ENCODE measurements around the gene RANBP3.

RANBP3 gene

DNA sequence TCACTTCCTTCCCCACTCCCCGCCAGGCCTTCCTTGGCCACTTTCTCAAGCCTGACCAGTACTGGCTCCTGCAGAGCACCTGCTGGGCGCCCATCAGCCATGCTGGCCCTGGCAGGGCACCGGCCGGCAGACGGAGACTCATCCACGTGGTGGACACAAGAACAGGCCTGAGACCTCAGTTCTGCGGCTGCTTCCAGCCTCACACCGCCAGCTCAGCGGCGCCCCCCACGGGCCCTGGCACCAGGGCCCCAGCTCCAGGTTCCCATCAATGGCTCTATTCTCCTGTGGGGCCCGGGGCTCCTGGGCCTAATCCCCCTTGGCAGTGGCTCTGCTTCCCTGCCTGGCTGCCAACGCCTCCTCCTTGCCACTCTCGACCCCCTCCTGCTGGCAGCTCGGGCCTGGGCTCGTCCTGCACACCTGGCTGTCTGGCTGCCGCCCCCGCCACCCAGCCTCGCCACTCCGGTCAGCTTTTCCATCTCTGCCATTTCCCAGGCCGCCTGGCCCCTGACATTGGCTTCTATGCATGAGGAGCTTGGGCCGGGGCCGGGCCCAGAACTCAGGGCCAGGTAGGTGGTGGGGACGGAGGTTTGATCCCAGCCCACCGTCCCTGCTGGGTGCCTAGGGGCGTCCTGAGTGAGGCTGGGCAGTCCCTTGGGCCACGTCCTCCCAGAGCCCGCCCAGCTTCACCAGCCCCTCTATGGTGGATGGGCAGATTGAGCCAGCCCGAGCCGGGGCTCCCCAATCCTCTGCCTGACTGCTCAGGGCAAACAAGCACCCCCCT is 80.6 kb downstream of the RANBP3 start:
- H3K4me3 ChIP-seq (ENCODE audit: low read length in 2 of 2), result no peak overlapping the region
- no peak overlapping the region for H3K9ac ChIP-seq (ENCODE audit: low read length in 2 of 2)
- H3K36me3 ChIP-seq (ENCODE audit: control insufficient read depth in 2 of 2, insufficient read depth in 2 of 2, low read length in 2 of 2), result peaks cover 15 to 21% of the 10 kb centered on the region in 2 donors
- H3K27me3 ChIP-seq (ENCODE audit: control insufficient read depth in 1 of 2, insufficient read depth in 2 of 2, low read length in 2 of 2), result no peaks in the 10 kb centered on the region
- H3K4me1 ChIP-seq (ENCODE audit: control insufficient read depth, insufficient read depth, low read length), result peaks cover 8% of the 10 kb centered on the region
- H3K9me3 ChIP-seq (ENCODE audit: control insufficient read depth in 2 of 2, low read length in 2 of 2), result no peaks in the 10 kb centered on the region
- no peak overlapping the region for H3K27ac ChIP-seq (ENCODE audit: low read length)

DNA sequence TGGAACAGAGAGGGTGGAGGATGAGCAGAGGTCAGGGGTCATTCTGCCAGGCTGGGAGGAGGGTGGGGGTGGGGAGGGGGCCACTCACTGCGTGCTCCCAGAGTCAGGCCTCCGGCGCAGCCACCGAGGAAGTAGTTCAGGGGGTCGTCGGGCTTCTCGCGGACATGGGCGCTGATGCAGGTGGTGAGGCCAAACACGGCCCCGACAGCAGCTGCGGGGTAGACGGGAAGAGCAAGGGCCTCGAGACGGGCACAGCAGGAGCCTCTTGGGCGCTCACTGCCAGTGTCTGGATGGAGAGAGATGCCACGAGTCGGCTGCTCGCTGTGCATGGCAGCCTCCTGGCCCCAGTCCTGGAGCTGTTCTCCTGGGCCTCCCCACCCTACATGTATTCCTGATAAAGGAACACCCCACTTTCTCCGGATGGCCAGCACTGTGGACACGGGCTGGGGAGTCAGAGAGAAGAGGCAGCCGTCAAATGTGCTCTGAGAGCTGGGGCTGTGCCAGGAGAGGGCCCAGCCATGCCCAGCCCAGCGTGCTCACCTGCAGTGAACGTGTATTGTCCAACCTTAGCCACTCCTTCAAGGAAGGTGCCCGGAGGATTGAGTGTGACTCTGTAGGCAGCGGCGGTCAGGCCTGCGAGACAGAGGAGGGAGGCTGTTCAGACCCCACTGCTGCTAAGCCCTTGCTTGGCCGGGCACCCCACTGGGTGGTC is 81.4 kb downstream of the RANBP3 start:
- no peak overlapping the region for H3K9ac ChIP-seq (ENCODE audit: low read length in 2 of 2)
- peaks cover 15 to 21% of the 10 kb centered on the region in 2 donors for H3K36me3 ChIP-seq (ENCODE audit: control insufficient read depth in 2 of 2, insufficient read depth in 2 of 2, low read length in 2 of 2)
- no peaks in the 10 kb centered on the region for H3K9me3 ChIP-seq (ENCODE audit: control insufficient read depth in 2 of 2, low read length in 2 of 2)
- H3K4me1 ChIP-seq (ENCODE audit: control insufficient read depth, insufficient read depth, low read length), result peaks cover 12% of the 10 kb centered on the region
- no peak overlapping the region for H3K4me3 ChIP-seq (ENCODE audit: low read length in 2 of 2)
- no peak overlapping the region for H3K27ac ChIP-seq (ENCODE audit: low read length)
- H3K27me3 ChIP-seq (ENCODE audit: control insufficient read depth in 1 of 2, insufficient read depth in 2 of 2, low read length in 2 of 2), result no peaks in the 10 kb centered on the region

DNA sequence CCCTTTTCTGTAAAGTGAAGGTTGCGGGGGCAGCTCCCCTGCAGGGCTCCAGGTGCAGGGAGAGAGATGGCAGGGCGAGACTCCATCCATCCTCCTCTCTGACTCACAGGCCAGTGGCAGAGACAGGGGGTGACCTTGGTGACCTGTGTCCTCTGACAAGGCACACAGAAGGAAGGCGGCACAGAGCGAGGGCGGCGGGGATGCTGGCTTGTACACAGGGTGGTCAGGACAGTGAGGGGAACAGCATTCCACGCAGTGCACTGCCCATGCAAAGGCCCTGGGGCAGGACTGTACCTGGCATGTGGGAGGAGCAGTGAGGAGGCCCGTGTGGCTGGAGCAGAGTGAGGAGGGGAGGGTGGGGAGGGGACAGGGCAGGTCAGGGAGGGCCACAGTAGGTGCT is 82.0 kb downstream of the RANBP3 start:
- Histone ChIP-seq H3K9me3 (ENCODE audit: control insufficient read depth in 2 of 2, low read length in 2 of 2) (no peaks in the 10 kb centered on the region), H3K4me1 (ENCODE audit: control insufficient read depth, insufficient read depth, low read length) (peaks cover 13% of the 10 kb centered on the region), H3K27me3 (ENCODE audit: control insufficient read depth in 1 of 2, insufficient read depth in 2 of 2, low read length in 2 of 2) (no peaks in the 10 kb centered on the region), H3K9ac (ENCODE audit: low read length in 2 of 2) (no peak overlapping the region), H3K36me3 (ENCODE audit: control insufficient read depth in 2 of 2, insufficient read depth in 2 of 2, low read length in 2 of 2) (peaks cover 12 to 17% of the 10 kb centered on the region in 2 donors), H3K4me3 (ENCODE audit: low read length in 2 of 2) (no peak overlapping the region), H3K27ac (ENCODE audit: low read length) (no peak overlapping the region)

DNA sequence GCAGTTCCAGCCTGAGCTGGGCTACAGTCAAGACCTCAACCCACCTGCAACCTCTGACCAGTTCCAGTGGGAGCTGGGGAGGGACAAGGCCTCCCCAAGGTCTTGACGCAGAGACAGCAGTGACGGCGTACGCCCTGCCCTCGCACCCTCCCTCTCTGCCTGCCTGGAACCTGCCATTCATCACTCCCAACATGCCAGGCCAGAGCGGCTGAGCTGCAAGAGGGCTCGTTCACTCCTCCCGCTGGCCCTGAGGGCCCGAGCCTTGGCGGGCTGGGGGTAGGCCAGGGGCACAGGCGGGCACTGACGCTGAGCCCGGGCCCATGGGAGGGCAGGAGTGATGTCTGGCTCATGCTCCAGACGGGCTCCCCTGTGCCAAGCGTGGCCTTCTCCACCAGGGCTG is 82.5 kb downstream of the RANBP3 start:
- Histone ChIP-seq H3K9ac (ENCODE audit: low read length in 2 of 2) (no peak overlapping the region), H3K4me1 (ENCODE audit: control insufficient read depth, insufficient read depth, low read length) (peaks cover 13% of the 10 kb centered on the region), H3K27me3 (ENCODE audit: control insufficient read depth in 1 of 2, insufficient read depth in 2 of 2, low read length in 2 of 2) (no peaks in the 10 kb centered on the region), H3K9me3 (ENCODE audit: control insufficient read depth in 2 of 2, low read length in 2 of 2) (no peaks in the 10 kb centered on the region), H3K36me3 (ENCODE audit: control insufficient read depth in 2 of 2, insufficient read depth in 2 of 2, low read length in 2 of 2) (peaks cover 11 to 16% of the 10 kb centered on the region in 2 donors), H3K4me3 (ENCODE audit: low read length in 2 of 2) (no peak overlapping the region), H3K27ac (ENCODE audit: low read length) (peak overlapping the region; percentile 11)

DNA sequence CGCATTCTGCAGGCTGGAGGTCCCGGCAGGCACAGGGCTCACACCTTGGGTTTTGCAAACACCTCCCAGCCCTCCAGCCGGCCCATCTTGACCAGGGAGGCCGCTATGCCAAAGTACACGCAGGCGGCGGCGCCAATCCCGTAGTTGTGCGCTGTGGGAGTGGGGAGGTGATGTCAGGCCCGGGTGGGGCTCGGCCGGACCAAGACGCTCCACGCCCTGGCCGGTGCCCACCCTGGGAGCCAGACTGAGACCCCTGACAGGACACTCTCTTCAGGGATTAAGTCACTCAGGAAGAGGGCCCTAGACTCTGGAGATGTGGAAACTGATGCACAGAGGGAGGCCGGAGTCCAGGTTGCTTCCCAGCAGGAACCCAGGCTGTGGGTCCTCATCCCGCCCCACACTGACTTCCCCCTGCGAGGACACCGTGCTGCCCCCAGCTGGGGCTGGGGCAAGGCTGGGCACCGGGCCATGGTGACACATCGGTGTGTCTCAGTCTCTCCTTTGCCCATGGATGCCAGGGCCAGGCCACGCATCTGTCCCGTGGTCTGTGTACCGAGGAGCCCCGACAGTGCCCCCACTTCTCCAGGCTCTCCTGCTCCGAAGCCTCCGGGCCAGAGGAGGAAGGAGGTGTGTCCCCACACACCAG is 83.1 kb downstream of the RANBP3 start:
- H3K27ac ChIP-seq (ENCODE audit: low read length), result peak overlapping the region; percentile 11

DNA sequence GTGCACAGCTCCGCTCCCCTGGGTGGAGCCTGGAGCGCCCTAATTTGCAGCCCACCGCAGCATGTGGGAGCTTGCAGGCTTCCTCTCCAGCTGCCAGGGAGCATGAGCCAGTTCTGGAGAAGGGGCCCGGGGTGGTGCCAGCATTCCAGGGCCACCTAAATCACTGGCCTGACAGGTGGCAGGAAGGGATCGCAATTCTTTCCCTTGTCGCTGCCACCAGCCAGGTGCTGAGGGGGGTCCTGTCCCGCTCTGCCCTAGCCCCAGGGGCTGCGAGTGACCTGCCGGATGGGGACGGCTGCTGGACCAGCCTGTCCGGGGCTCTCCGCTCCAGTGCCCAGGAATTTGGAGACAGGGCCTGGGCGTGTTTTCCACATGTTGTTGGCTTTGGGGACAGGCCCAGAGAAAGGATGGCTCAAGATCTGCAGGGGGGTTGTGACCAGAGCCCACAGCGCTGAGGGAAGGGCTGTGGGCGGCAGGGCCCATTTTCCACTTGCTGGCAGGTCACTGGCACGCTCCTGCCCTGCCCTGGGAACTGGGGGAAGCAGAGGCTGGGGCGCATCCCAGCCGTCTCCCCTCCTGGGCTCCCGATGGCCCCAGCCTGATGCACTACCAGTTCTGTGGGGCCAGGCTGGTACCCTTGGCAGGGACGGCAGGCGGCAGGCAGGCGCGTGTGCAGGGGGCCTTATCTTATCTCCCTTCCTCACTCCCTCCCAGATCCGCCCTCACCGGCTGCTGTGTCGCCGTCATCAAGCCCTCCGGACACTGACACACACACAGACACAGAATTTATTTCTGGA is 83.8 kb downstream of the RANBP3 start:
- Histone ChIP-seq H3K27ac (ENCODE audit: low read length) (no peak overlapping the region), H3K27me3 (ENCODE audit: control insufficient read depth in 1 of 2, insufficient read depth in 2 of 2, low read length in 2 of 2) (no peaks in the 10 kb centered on the region), H3K36me3 (ENCODE audit: control insufficient read depth in 2 of 2, insufficient read depth in 2 of 2, low read length in 2 of 2) (peaks cover 6 to 15% of the 10 kb centered on the region in 2 donors), H3K9ac (ENCODE audit: low read length in 2 of 2) (no peak overlapping the region), H3K9me3 (ENCODE audit: control insufficient read depth in 2 of 2, low read length in 2 of 2) (no peaks in the 10 kb centered on the region), H3K4me3 (ENCODE audit: low read length in 2 of 2) (no peak overlapping the region), H3K4me1 (ENCODE audit: control insufficient read depth, insufficient read depth, low read length) (peaks cover 25% of the 10 kb centered on the region)

More for the DNA sequence above, 83.1 kb downstream of the RANBP3 start:
- Histone ChIP-seq H3K4me1 (ENCODE audit: control insufficient read depth, insufficient read depth, low read length) (peaks cover 18% of the 10 kb centered on the region), H3K9me3 (ENCODE audit: control insufficient read depth in 2 of 2, low read length in 2 of 2) (no peaks in the 10 kb centered on the region), H3K27me3 (ENCODE audit: control insufficient read depth in 1 of 2, insufficient read depth in 2 of 2, low read length in 2 of 2) (no peaks in the 10 kb centered on the region), H3K9ac (ENCODE audit: low read length in 2 of 2) (no peak overlapping the region), H3K4me3 (ENCODE audit: low read length in 2 of 2) (no peak overlapping the region), H3K36me3 (ENCODE audit: control insufficient read depth in 2 of 2, insufficient read depth in 2 of 2, low read length in 2 of 2) (peaks cover 6 to 15% of the 10 kb centered on the region in 2 donors)

DNA sequence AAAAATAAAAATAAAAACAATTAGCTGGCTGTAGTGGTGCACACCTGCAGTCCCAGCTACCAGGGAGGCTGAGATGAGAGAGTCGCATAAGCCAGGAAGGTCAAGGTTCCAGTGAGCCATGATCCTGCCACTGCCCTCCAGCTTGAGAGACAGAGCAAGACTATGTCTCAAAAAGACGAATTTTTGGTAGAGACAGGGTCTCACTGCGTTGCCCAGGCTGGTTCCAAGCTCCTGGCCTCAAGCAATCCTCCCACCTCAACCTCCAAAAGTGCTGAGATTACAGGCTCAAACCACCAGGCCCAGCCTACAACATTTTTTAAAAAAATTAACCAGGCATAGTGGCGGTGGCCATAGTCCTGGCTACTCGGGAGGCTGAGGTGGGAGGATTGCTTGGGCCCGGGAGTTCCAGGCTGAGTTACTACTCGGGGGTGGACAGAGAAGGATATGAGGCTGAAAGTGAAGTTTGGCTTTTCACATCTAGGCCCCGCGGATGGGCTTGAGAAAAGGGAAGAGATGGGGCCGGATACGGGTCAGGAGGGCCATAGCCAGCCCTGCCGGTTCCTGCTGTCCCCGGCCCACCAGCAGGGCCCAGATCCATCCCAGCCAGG is 84.5 kb downstream of the RANBP3 start:
- Histone ChIP-seq H3K27ac (ENCODE audit: low read length) (no peak overlapping the region), H3K4me1 (ENCODE audit: control insufficient read depth, insufficient read depth, low read length) (peaks cover 25% of the 10 kb centered on the region)

DNA sequence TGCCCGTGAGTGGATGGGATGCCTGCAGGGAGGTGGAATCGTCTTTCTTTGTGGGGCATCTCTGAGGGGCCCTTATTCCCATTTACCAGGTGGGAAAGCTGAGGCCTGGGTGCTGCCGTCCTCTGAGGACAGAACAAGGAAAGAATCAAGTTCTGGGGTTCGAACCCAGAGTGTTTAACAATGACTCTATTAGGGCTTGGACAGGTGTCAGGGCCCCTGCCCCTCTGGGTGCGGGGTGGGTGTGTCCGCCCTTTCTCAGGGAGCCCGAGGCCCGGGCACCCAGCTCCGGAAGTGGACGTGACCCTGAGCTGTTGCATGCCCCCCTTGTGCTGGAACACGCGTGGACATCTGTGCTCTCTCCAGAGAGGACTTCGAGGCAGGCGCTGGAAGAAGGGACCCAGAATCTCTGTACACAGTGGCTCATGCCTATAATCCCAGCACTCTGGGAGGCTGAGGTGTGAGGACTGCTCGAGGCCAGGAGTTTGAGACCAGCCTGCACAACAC is 85.1 kb downstream of the RANBP3 start:
- H3K9me3 ChIP-seq (ENCODE audit: control insufficient read depth in 2 of 2, low read length in 2 of 2), result no peaks in the 10 kb centered on the region

More for the DNA sequence above, 84.5 kb downstream of the RANBP3 start:
- no peak overlapping the region for H3K4me3 ChIP-seq (ENCODE audit: low read length in 2 of 2)
- H3K9me3 ChIP-seq (ENCODE audit: control insufficient read depth in 2 of 2, low read length in 2 of 2), result no peaks in the 10 kb centered on the region
- no peaks in the 10 kb centered on the region for H3K27me3 ChIP-seq (ENCODE audit: control insufficient read depth in 1 of 2, insufficient read depth in 2 of 2, low read length in 2 of 2)
- H3K36me3 ChIP-seq (ENCODE audit: control insufficient read depth in 2 of 2, insufficient read depth in 2 of 2, low read length in 2 of 2), result peaks cover 6 to 15% of the 10 kb centered on the region in 2 donors
- H3K9ac ChIP-seq (ENCODE audit: low read length in 2 of 2), result no peak overlapping the region

DNA sequence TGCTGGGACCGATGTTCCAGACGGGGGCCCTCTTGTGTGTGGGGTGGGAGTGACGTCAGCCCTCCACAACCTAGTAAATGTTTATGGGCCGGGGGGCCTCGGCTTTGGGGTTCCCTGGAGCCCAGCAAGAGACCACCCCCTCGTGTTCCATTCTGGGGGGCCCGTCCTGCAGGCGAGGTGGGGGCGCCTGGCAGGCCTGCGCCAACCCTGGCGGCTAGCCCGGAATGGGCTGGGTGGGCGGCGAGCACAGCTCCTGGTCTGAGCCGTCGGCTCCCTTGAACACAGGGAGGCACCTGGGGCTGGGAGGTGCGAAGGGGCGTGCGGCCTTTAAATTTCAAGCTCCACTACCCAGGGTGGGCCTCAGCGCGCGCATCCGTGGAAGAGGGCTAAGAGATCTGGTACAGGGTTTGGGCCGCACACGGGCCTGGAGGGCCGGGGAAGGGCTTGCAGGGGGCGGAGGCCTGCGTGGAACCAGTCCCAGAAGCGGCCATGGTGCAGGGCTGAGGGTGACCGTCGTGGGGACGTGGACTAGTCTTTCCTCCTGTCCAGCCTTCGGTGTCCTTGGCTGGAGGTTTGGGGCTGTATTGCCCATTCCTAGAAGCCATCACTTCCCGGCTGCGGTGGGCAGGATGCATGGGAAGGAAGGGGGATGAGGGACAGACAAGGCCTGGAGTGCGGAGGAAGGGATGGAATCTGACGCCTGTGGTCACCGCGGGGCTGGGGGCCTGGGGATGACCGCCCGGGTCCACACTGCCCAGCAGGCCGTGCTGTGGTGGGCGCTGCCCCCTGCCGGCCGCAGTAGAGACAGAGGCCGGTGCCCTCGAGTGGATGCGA is 85.8 kb downstream of the RANBP3 start:
- Histone ChIP-seq H3K36me3 (ENCODE audit: control insufficient read depth in 2 of 2, insufficient read depth in 2 of 2, low read length in 2 of 2) (peaks cover 6 to 15% of the 10 kb centered on the region in 2 donors), H3K4me1 (ENCODE audit: control insufficient read depth, insufficient read depth, low read length) (peaks cover 25% of the 10 kb centered on the region), H3K27ac (ENCODE audit: low read length) (no peak overlapping the region), H3K4me3 (ENCODE audit: low read length in 2 of 2) (peak overlapping the region; percentile 35 to 52), H3K27me3 (ENCODE audit: control insufficient read depth in 1 of 2, insufficient read depth in 2 of 2, low read length in 2 of 2) (no peaks in the 10 kb centered on the region), H3K9me3 (ENCODE audit: control insufficient read depth in 2 of 2, low read length in 2 of 2) (no peaks in the 10 kb centered on the region), H3K9ac (ENCODE audit: low read length in 2 of 2) (peak overlapping the region; percentile 21 to 28)

More for the DNA sequence above, 85.1 kb downstream of the RANBP3 start:
- Histone ChIP-seq H3K36me3 (ENCODE audit: control insufficient read depth in 2 of 2, insufficient read depth in 2 of 2, low read length in 2 of 2) (peaks cover 6 to 15% of the 10 kb centered on the region in 2 donors), H3K27ac (ENCODE audit: low read length) (no peak overlapping the region), H3K9ac (ENCODE audit: low read length in 2 of 2) (no peak overlapping the region), H3K4me1 (ENCODE audit: control insufficient read depth, insufficient read depth, low read length) (peaks cover 25% of the 10 kb centered on the region), H3K27me3 (ENCODE audit: control insufficient read depth in 1 of 2, insufficient read depth in 2 of 2, low read length in 2 of 2) (no peaks in the 10 kb centered on the region), H3K4me3 (ENCODE audit: low read length in 2 of 2) (no peak overlapping the region)

Data from stomach smooth muscle (tissue), 2 donors.